ENCODE data around the gene RND2.

RND2 gene

GRCh38 chr17:42980274-42980765 lies 44.7 kb upstream of the RND2 start, which contains the start of gene RUNDC1:
RUNDC1 (plus strand) TSS chr17:42980565; CDS start chr17:42980577, 12 bp downstream.
- Histone ChIP-seq H3K36me3 (ENCODE audit: control insufficient read depth, insufficient read depth, low read length) (no peaks in the 10 kb centered on the region), H2AFZ (peak within 1 kb of the TSS; percentile 93), H3K4me2 (ENCODE audit: low read length) (peak within 1 kb of the TSS; percentile 99), H3K4me3 (ENCODE audit: low read depth, low read length) (peak within 1 kb of the TSS; percentile 93), H3K27me3 (ENCODE audit: control insufficient read depth, insufficient read depth, low read length) (no peaks in the 10 kb centered on the region), H3K9ac (peak within 1 kb of the TSS; percentile 64), H3K79me2 (peaks cover 32% of the 10 kb centered on the region), H3K27ac (peak within 1 kb of the TSS; percentile 85), H3K9me3 (ENCODE audit: control insufficient read depth, low read length) (no peaks in the 10 kb centered on the region), H3K4me1 (peaks cover 3% of the 10 kb centered on the region)
- TF ChIP-seq, protein P1, sequence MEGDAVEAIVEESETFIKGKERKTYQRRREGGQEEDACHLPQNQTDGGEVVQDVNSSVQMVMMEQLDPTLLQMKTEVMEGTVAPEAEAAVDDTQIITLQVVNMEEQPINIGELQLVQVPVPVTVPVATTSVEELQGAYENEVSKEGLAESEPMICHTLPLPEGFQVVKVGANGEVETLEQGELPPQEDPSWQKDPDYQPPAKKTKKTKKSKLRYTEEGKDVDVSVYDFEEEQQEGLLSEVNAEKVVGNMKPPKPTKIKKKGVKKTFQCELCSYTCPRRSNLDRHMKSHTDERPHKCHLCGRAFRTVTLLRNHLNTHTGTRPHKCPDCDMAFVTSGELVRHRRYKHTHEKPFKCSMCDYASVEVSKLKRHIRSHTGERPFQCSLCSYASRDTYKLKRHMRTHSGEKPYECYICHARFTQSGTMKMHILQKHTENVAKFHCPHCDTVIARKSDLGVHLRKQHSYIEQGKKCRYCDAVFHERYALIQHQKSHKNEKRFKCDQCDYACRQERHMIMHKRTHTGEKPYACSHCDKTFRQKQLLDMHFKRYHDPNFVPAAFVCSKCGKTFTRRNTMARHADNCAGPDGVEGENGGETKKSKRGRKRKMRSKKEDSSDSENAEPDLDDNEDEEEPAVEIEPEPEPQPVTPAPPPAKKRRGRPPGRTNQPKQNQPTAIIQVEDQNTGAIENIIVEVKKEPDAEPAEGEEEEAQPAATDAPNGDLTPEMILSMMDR (IDR thresholded peaks at IDR 0.05), result no peak

GRCh38 chr17:42980766-42981397 lies 44.1 kb upstream of the RND2 start:
- Histone ChIP-seq H3K9ac (peak overlapping the region; percentile 64), H3K79me2 (peaks cover 34% of the 10 kb centered on the region), H3K4me1 (peaks cover 3% of the 10 kb centered on the region), H3K4me3 (ENCODE audit: low read depth, low read length) (peak overlapping the region; percentile 93), H2AFZ (peak overlapping the region; percentile 93), H3K9me3 (ENCODE audit: control insufficient read depth, low read length) (no peaks in the 10 kb centered on the region), H3K27me3 (ENCODE audit: control insufficient read depth, insufficient read depth, low read length) (no peaks in the 10 kb centered on the region), H3K4me2 (ENCODE audit: low read length) (peak overlapping the region; percentile 99), H3K36me3 (ENCODE audit: control insufficient read depth, insufficient read depth, low read length) (no peaks in the 10 kb centered on the region), H3K27ac (peak overlapping the region; percentile 85)
- TF ChIP-seq, protein P1 (IDR thresholded peaks at IDR 0.05), result peak; percentile 32

DNA sequence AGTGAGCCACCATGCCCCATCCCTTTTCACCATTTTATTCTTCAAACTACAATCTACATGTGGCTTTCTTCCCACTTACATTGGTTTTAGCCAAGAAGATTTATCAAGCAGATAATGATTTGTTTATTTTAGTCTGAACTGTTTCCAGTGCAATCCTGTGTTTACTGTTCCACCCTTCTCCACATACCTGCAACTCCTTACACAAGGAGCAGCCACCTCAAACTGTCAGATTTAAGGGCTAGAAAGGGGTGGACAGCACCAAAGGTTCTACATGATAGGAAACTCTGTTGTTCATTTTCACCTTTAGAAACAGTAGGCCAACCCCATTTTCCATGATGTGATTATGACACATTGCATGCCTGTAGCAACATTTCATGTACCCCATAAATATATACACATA lies 42.8 kb upstream of the RND2 start:
- TF ChIP-seq, protein P1 (IDR thresholded peaks at IDR 0.05), result no peak
- H3K4me1 ChIP-seq, result peaks cover 3% of the 10 kb centered on the region
- no peak overlapping the region for H3K9ac ChIP-seq
- H3K36me3 ChIP-seq (ENCODE audit: control insufficient read depth, insufficient read depth, low read length), result no peaks in the 10 kb centered on the region
- H3K9me3 ChIP-seq (ENCODE audit: control insufficient read depth, low read length), result no peaks in the 10 kb centered on the region
- H2AFZ ChIP-seq, result no peak overlapping the region
- H3K4me2 ChIP-seq (ENCODE audit: low read length), result no peak overlapping the region
- no peak overlapping the region for H3K4me3 ChIP-seq (ENCODE audit: low read depth, low read length)
- peaks cover 43% of the 10 kb centered on the region for H3K79me2 ChIP-seq
- no peak overlapping the region for H3K27ac ChIP-seq
- no peaks in the 10 kb centered on the region for H3K27me3 ChIP-seq (ENCODE audit: control insufficient read depth, insufficient read depth, low read length)

DNA sequence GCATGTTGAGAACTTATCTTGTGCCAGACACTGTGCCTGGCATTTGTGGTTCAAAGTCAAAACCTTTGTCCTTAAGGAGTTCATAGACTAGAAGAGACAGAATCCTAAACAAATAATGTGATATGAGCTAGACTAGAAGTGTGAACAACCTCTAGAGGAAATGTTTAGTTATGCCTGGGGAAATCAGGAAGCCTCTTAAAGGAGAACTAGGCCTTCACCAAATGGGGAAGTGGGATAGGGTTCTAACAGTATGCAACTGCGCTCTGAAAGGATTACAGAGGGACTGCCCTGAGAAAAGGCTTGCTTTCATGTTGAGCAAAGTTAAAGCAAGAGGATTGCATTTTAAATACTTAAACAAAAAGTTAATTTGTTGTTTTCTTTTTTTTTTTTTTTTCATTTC lies 39.8 kb upstream of the RND2 start:
- H3K27ac ChIP-seq, result no peak overlapping the region
- H3K4me3 ChIP-seq (ENCODE audit: low read depth, low read length), result no peak overlapping the region
- H3K4me1 ChIP-seq, result peaks cover 3% of the 10 kb centered on the region
- no peaks in the 10 kb centered on the region for H3K9me3 ChIP-seq (ENCODE audit: control insufficient read depth, low read length)
- no peak overlapping the region for H2AFZ ChIP-seq
- H3K9ac ChIP-seq, result no peak overlapping the region
- H3K4me2 ChIP-seq (ENCODE audit: low read length), result no peak overlapping the region
- no peaks in the 10 kb centered on the region for H3K27me3 ChIP-seq (ENCODE audit: control insufficient read depth, insufficient read depth, low read length)
- TF ChIP-seq, protein P1 (IDR thresholded peaks at IDR 0.05), result no peak
- no peaks in the 10 kb centered on the region for H3K36me3 ChIP-seq (ENCODE audit: control insufficient read depth, insufficient read depth, low read length)
- H3K79me2 ChIP-seq, result peaks cover 46% of the 10 kb centered on the region

GRCh38 chr17:42989141-42989540 lies 35.9 kb upstream of the RND2 start:
- Histone ChIP-seq H3K9ac (no peak overlapping the region), H3K4me2 (ENCODE audit: low read length) (no peak overlapping the region), H3K4me3 (ENCODE audit: low read depth, low read length) (no peak overlapping the region), H3K4me1 (no peaks in the 10 kb centered on the region), H3K27me3 (ENCODE audit: control insufficient read depth, insufficient read depth, low read length) (no peaks in the 10 kb centered on the region), H3K79me2 (peaks cover 22% of the 10 kb centered on the region), H3K27ac (no peak overlapping the region), H3K36me3 (ENCODE audit: control insufficient read depth, insufficient read depth, low read length) (no peaks in the 10 kb centered on the region), H2AFZ (no peak overlapping the region), H3K9me3 (ENCODE audit: control insufficient read depth, low read length) (no peaks in the 10 kb centered on the region)
- TF ChIP-seq, protein P1 (IDR thresholded peaks at IDR 0.05), result no peak

Data from parathyroid adenoma (tissue), 2 donors.